HCT116 (cell line): ENCODE results near the gene APC2. TPM values are rescaled to one million over a fixed set of nuclear protein-coding genes. Genes with fewer than 3 reads are reported as not detected.
A peak's percentile ranks its signal among the peaks of the same experiment; 100 is the strongest.

Experiments used
- ATAC-seq: fragments of 200-7000 bp; cut with Tn5 transposase; 2 replicates; pipeline ENCODE4 v1.9.1; 2020; ENCODE audit warnings: mild to moderate bottlenecking, moderate library complexity
- BruUV-seq: library from RNA; stranded (reverse); fragments of 400-500 nt; replicated peaks from 2 replicates; lab custom pipeline; 2021; lab: Mats Ljungman, UMichigan
- CTCF ChIA-PET: fragments of 300-600 bp; sonication (Branson Sonifier 250); formaldehyde crosslinking; loops from one replicate; lab custom pipeline; 2021; ENCODE audit warnings: antibody characterized with exemption; lab: Charles Lee
- POLR2A ChIA-PET: fragments of 300-600, 350-600 bp; sonication (Branson Sonifier 250); formaldehyde crosslinking; loops from one replicate; lab custom pipeline; 2021; ENCODE audit warnings: antibody characterized with exemption; lab: Charles Lee
- RAD21 ChIA-PET, 2 experiments: fragments of 300-600 bp; sonication (Branson Sonifier 250); formaldehyde crosslinking; loops; one replicate each; lab custom pipeline; 2023; ENCODE audit warnings: low total read pairs in 2 of 2; ENCODE audit not compliant: uncharacterized antibody in 2 of 2, unreplicated experiment in 2 of 2, low non-redundant PET in 1 of 2; lab: Charles Lee
- DNase-seq: peaks from one replicate; pipeline ENCODE4 v3.0.0-alpha.2; 2010; ENCODE audit warnings: low read depth, low spot score
- H2AFZ ChIP-seq: fragments of 200-600 bp; shearing (Covaris generic), sonication (generic); 2 replicates; pipeline ENCODE4 v1.6.1; 2017; ENCODE audit warnings: low read depth, mixed run types, mixed read lengths, antibody characterized with exemption, low read length; ENCODE audit not compliant: poor library complexity, severe bottlenecking
- H3K27ac ChIP-seq: 2 replicates; pipeline ENCODE4 v1.5.1; 2012; ENCODE audit warnings: low read depth, low read length
- H3K27me3 ChIP-seq: fragments of 200-600 bp; sonication (generic); 2 replicates; pipeline ENCODE4 v1.6.1; 2016; ENCODE audit warnings: mixed run types, low read length, mixed read lengths; ENCODE audit not compliant: insufficient read depth
- H3K36me3 ChIP-seq, 2 experiments: fragments of 200-500 bp in 1 of 2; fragments of 200-600 bp in 1 of 2; sonication (Bioruptor generic) in 1 of 2; sonication (generic) in 1 of 2; 2 replicates each; pipeline versions ENCODE4 v1.5.1 to v1.6.1; 2014 to 2016; ENCODE audit warnings: low read length in 2 of 2, inconsistent platforms in 1 of 2, mixed read lengths in 1 of 2, mixed run types in 1 of 2; ENCODE audit not compliant: insufficient read depth in 2 of 2, control insufficient read depth in 1 of 2
- H3K4me1 ChIP-seq, 2 experiments: fragments of 200-600 bp in 1 of 2; sonication (generic) in 1 of 2; 2 replicates each; pipeline versions ENCODE4 v1.5.1 to v1.6.1; 2012 to 2017; ENCODE audit warnings: low read length in 2 of 2, inconsistent platforms in 1 of 2, mild to moderate bottlenecking in 1 of 2, mixed read lengths in 1 of 2, mixed run types in 1 of 2, moderate library complexity in 1 of 2; ENCODE audit not compliant: insufficient read depth in 2 of 2, control insufficient read depth in 1 of 2
- H3K4me2 ChIP-seq: fragments of 200-600 bp; sonication (generic); 2 replicates; pipeline ENCODE4 v1.6.1; 2017; ENCODE audit warnings: mixed run types, low read length, mixed read lengths
- H3K4me3 ChIP-seq, 2 experiments: fragments of 200-600 bp in 1 of 2; sonication (generic) in 1 of 2; replicated peaks in 1 of 2; 2 replicates each; pipeline ENCODE4 v1.5.1; 2011 to 2016; ENCODE audit warnings: low read length in 2 of 2, control low read depth in 1 of 2, low read depth in 1 of 2, mild to moderate bottlenecking in 1 of 2, mixed read lengths in 1 of 2, mixed run types in 1 of 2
- H3K79me2 ChIP-seq: fragments of 200-600 bp; sonication (generic); 2 replicates; pipeline ENCODE4 v1.6.1; 2017; ENCODE audit warnings: mild to moderate bottlenecking, mixed run types, low read length, moderate library complexity, mixed read lengths; ENCODE audit not compliant: insufficient read depth
- H3K9ac ChIP-seq: fragments of 200-600 bp; sonication (generic); 2 replicates; pipeline ENCODE4 v1.6.1; 2016; ENCODE audit warnings: low read length, mixed read lengths
- H3K9me2 ChIP-seq: fragments of 200-600 bp; sonication (generic), shearing (Covaris generic); 2 replicates; pipeline ENCODE4 v1.6.1; 2017; ENCODE audit warnings: mixed run types, mild to moderate bottlenecking, moderate library complexity; ENCODE audit not compliant: insufficient read depth
- H3K9me3 ChIP-seq, 2 experiments: fragments of 200-500 bp in 1 of 2; fragments of 200-600 bp in 1 of 2; sonication (Bioruptor generic) in 1 of 2; sonication (generic) in 1 of 2; 2 replicates each; pipeline ENCODE4 v1.6.1; 2014 to 2017; ENCODE audit warnings: low read length in 2 of 2, mixed read lengths in 2 of 2, inconsistent platforms in 1 of 2, low read depth in 1 of 2, mild to moderate bottlenecking in 1 of 2, mixed run types in 1 of 2, moderate library complexity in 1 of 2; ENCODE audit not compliant: control insufficient read depth in 1 of 2, insufficient read depth in 1 of 2
- H4K20me1 ChIP-seq: fragments of 200-600 bp; sonication (generic), shearing (Covaris generic); 2 replicates; pipeline ENCODE4 v1.6.1; 2017; ENCODE audit warnings: mixed run types, mild to moderate bottlenecking, moderate library complexity; ENCODE audit not compliant: insufficient read depth
- ELF1 ChIP-seq: IDR thresholded peaks from 2 replicates; pipeline ENCODE4 v1.6.1; 2012; ENCODE audit warnings: low read depth, borderline replicate concordance
- MAX ChIP-seq: IDR thresholded peaks from 2 replicates; pipeline ENCODE4 v1.6.1; 2012
- POLR2AphosphoS5 ChIP-seq: IDR thresholded peaks from 2 replicates; pipeline ENCODE4 v1.6.1; 2011; ENCODE audit warnings: mild to moderate bottlenecking, low read depth, low read length, moderate library complexity
- ZFX ChIP-seq: fragments of 450-650 bp; IDR thresholded peaks from 2 replicates; pipeline ENCODE4 v1.6.1; 2017
- intact Hi-C: fragments of 100-400 bp; cut with micrococcal nuclease; formaldehyde crosslinking; loops from 2 replicates; pipeline ENCODE4 v1.10.0; 2022
- total RNA-seq: library from RNA; stranded (reverse); gene quantifications from one replicate; pipeline ENCODE4 v1.2.1, GENCODE V29; 2021; ENCODE audit not compliant: unreplicated experiment
- TF ChIP-seq, protein P1 (sequence below), 3 experiments: fragments of 200-600 bp in 1 of 3; sonication (generic) in 1 of 3; IDR thresholded peaks in 2 of 3; conservative IDR thresholded peaks in 1 of 3; 2 replicates each; pipeline ENCODE4 v1.5.1; 2012 to 2017; ENCODE audit warnings: low read depth in 2 of 3, low read length in 2 of 3, antibody characterized with exemption in 1 of 3, borderline replicate concordance in 1 of 3, control low read depth in 1 of 3, mild to moderate bottlenecking in 1 of 3, mixed read lengths in 1 of 3, mixed run types in 1 of 3, moderate library complexity in 1 of 3; ENCODE audit not compliant: insufficient read depth in 1 of 3

The APC2 gene
- total RNA-seq, 1 experiment from 2014 or later: 1.6 TPM

- no peak overlapping the region for H2AFZ ChIP-seq
- RAD21 ChIA-PET: interaction anchor here in 1 of 2 experiments (0.6 kb wide), 1 partner anchor 113 kb away, joined by 3 read pairs; no protein-coding TSS in a partner anchor
- peak overlapping the region; percentile 69 for H3K9ac ChIP-seq
- no peaks in the 10 kb centered on the region for H4K20me1 ChIP-seq
- POLR2A ChIA-PET: no interaction called here
- H3K9me2 ChIP-seq: no peaks in the 10 kb centered on the region
- CTCF ChIA-PET: no interaction called here
- H3K4me2 ChIP-seq: peak overlapping the region; percentile 96
- H3K27me3 ChIP-seq: no peaks in the 10 kb centered on the region
- H3K4me3 ChIP-seq: peak overlapping the region; percentile 48 to 66
- DNase-seq: no peak
- TF ChIP-seq, protein P1, sequence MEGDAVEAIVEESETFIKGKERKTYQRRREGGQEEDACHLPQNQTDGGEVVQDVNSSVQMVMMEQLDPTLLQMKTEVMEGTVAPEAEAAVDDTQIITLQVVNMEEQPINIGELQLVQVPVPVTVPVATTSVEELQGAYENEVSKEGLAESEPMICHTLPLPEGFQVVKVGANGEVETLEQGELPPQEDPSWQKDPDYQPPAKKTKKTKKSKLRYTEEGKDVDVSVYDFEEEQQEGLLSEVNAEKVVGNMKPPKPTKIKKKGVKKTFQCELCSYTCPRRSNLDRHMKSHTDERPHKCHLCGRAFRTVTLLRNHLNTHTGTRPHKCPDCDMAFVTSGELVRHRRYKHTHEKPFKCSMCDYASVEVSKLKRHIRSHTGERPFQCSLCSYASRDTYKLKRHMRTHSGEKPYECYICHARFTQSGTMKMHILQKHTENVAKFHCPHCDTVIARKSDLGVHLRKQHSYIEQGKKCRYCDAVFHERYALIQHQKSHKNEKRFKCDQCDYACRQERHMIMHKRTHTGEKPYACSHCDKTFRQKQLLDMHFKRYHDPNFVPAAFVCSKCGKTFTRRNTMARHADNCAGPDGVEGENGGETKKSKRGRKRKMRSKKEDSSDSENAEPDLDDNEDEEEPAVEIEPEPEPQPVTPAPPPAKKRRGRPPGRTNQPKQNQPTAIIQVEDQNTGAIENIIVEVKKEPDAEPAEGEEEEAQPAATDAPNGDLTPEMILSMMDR (IDR thresholded peaks at IDR 0.05 in 2 of 3, conservative IDR thresholded peaks at IDR 0.05 in 1 of 3; ENCODE audit: borderline replicate concordance in 1 of 3, insufficient read depth in 1 of 3, low read depth in 2 of 3, low read length in 2 of 3): 0 out of 6 replicates have a peak, but pooled peaks of 1 of the 3 experiments have one; percentile 18
- TF ChIP-seq ZFX: peak; percentile 88; the same call in 1 of the 2 replicates
- TF ChIP-seq POLR2AphosphoS5: no peak
- TF ChIP-seq MAX: peak; percentile 6; the same call in 1 of the 2 replicates
- TF ChIP-seq ELF1: no peak
- no TSS peak for BruUV-seq
- ATAC-seq: peak; percentile 33
- H3K9me3 ChIP-seq: no peaks in the 10 kb centered on the region
- H3K4me1 ChIP-seq: peaks cover 19 to 39% of the 10 kb centered on the region in 2 experiments
- H3K79me2 ChIP-seq: peaks cover 11% of the 10 kb centered on the region; the same call in 1 of the 2 replicates
- H3K27ac ChIP-seq: peak overlapping the region; percentile 91
- no peaks in the 10 kb centered on the region; a peak in 1 of 4 replicates for H3K36me3 ChIP-seq
- intact Hi-C loops: no loop called here
Measured at GRCh38 chr19:1468821-1469254, 18.9 kb downstream of the APC2 start.
